Aorta (tissue), 5 donors: ENCODE data around the gene IGSF10. TPM values are rescaled to one million over a fixed set of nuclear protein-coding genes. Genes with fewer than 3 reads are reported as not detected.

Source experiments
- ATAC-seq: fragments of 200-7000 bp; cut with Tn5 transposase; one replicate; pipeline ENCODE4 v1.9.1; 2022; ENCODE audit warnings: moderate library complexity; ENCODE audit not compliant: low FRiP score
- DNase-seq, 2 donors: peaks; one replicate each; pipeline ENCODE4 v3.0.0-alpha.2; 2020
- H3K27ac ChIP-seq, 2 donors: one replicate each; pipeline ENCODE4 v1.5.1; 2013; ENCODE audit warnings: low read length in 2 of 2, mild to moderate bottlenecking in 2 of 2, moderate library complexity in 2 of 2, control low read depth in 1 of 2, inconsistent platforms in 1 of 2, low read depth in 1 of 2
- H3K27me3 ChIP-seq, 2 donors: one replicate each; pipeline ENCODE4 v1.6.1; 2013; ENCODE audit warnings: control low read depth in 1 of 2, low read length in 1 of 2, mild to moderate bottlenecking in 1 of 2, moderate library complexity in 1 of 2; ENCODE audit not compliant: insufficient read depth in 2 of 2, control insufficient read depth in 1 of 2
- H3K36me3 ChIP-seq, 2 donors: one replicate each; pipeline ENCODE4 v1.6.1; 2013; ENCODE audit warnings: control low read depth in 1 of 2, low read length in 1 of 2, mild to moderate bottlenecking in 1 of 2; ENCODE audit not compliant: insufficient read depth in 2 of 2, control insufficient read depth in 1 of 2
- H3K4me1 ChIP-seq, 2 donors: one replicate each; pipeline ENCODE4 v1.6.1; 2013; ENCODE audit warnings: low read length in 2 of 2, control low read depth in 1 of 2, mild to moderate bottlenecking in 1 of 2, moderate library complexity in 1 of 2; ENCODE audit not compliant: insufficient read depth in 2 of 2, control insufficient read depth in 1 of 2
- H3K4me3 ChIP-seq, 2 donors: one replicate each; pipeline ENCODE4 v1.5.1; 2013; ENCODE audit warnings: low read length in 2 of 2, control low read depth in 1 of 2, mild to moderate bottlenecking in 1 of 2
- H3K9me3 ChIP-seq: one replicate; pipeline ENCODE4 v1.6.1; 2013; ENCODE audit warnings: mild to moderate bottlenecking, low read length; ENCODE audit not compliant: control insufficient read depth
- WGBS, 2 donors: extraction: QIAGEN DNeasy Blood & Tissue Kit; methylation state at CpG; one replicate each; pipeline ENCODE4 v1.1.7; 2013; 5-methylcytosine and 5-hydroxymethylcytosine counted together
- intact Hi-C, 2 donors: fragments of 100-400 bp; cut with DNase I; formaldehyde crosslinking; loops; one replicate each; pipeline versions ENCODE4 v1.14.2 to v1.15.0; 2022
- polyA plus RNA-seq, 2 donors: library from polyadenylated mRNA; stranded (reverse); fragments of 200-250 nt; gene quantifications; one replicate each; pipeline ENCODE4 v1.2.3, GENCODE V29; 2013
- total RNA-seq, 2 donors: library from RNA; stranded (reverse); fragmentation: NEBNext Ultra II Directional; extraction: Animal tissue kit (Norgen Biotek cat#: 25700); gene quantifications; one replicate each; pipeline ENCODE4 v1.2.1, GENCODE V29; 2021
- donor health status: healthy with polysubstance abuse.
- donor health status: Bipolar disorder and iron deficiency.
- donor health status: DM: no; HTN: no; CAD: no.
- donor health status: DM: no; HTN: no; CAD: no.
- donor health status: DM: yes; HTN: yes; CAD: no.

Gene IGSF10
- total and polyA plus RNA-seq, 4 donors: 2.2 to 7.7 (median 2.6) TPM

GRCh38 chr3:151446002-151446340, 14.9 kb downstream of the IGSF10 start:
- Histone ChIP-seq H3K4me1 (no peaks in the 10 kb centered on the region), H3K9me3 (no peaks in the 10 kb centered on the region), H3K4me3 (no peak overlapping the region), H3K27me3 (no peaks in the 10 kb centered on the region), H3K27ac (no peak overlapping the region), H3K36me3 (no peaks in the 10 kb centered on the region)
- no peak for DNase-seq
- intact Hi-C loops: loop anchor here in 1 of 2 donors (10.0 kb wide), 1 partner anchor 219 kb away; no protein-coding TSS in a partner anchor
- 73 to 75% methylated on average over 3 of the region's 3 CpGs for WGBS, 2 donors
- no peak for ATAC-seq

- no peak overlapping the region for H3K4me3 ChIP-seq
- H3K27me3 ChIP-seq: no peaks in the 10 kb centered on the region
- H3K27ac ChIP-seq: no peak overlapping the region
- intact Hi-C loops: loop anchor here in 1 of 2 donors (10.0 kb wide), 1 partner anchor 219 kb away; no protein-coding TSS in a partner anchor
- no peaks in the 10 kb centered on the region for H3K9me3 ChIP-seq
- WGBS, 2 donors: 52 to 56% methylated on average over 5 of the region's 5 CpGs
- H3K4me1 ChIP-seq: no peaks in the 10 kb centered on the region
- DNase-seq: peak in 1 of 2 donors; percentile 66
- H3K36me3 ChIP-seq: no peaks in the 10 kb centered on the region
- ATAC-seq: peak; percentile 68
Measured at GRCh38 chr3:151445273-151446001, 15.4 kb downstream of the IGSF10 start.

GRCh38 chr3:151443583-151443982, 17.3 kb downstream of the IGSF10 start:
- 77 to 80% methylated on average over 7 of the region's 7 CpGs for WGBS, 2 donors
- Histone ChIP-seq H3K9me3 (no peaks in the 10 kb centered on the region), H3K27ac (no peak overlapping the region), H3K4me1 (no peaks in the 10 kb centered on the region), H3K36me3 (no peaks in the 10 kb centered on the region), H3K4me3 (no peak overlapping the region), H3K27me3 (no peaks in the 10 kb centered on the region)
- intact Hi-C loops: loop anchor here (5.0 to 10.0 kb wide), 2 partner anchors 219 to 221 kb away; no protein-coding TSS in a partner anchor
- ATAC-seq (no peak), DNase-seq (no peak)

GRCh38 chr3:151440940-151441339, 19.9 kb downstream of the IGSF10 start:
- Histone ChIP-seq H3K4me3 (no peak overlapping the region), H3K27ac (no peak overlapping the region), H3K9me3 (no peaks in the 10 kb centered on the region), H3K27me3 (no peaks in the 10 kb centered on the region), H3K36me3 (no peaks in the 10 kb centered on the region), H3K4me1 (no peaks in the 10 kb centered on the region)
- ATAC-seq (no peak), DNase-seq (no peak)
- 95 to 96% methylated on average over 1 of the region's 1 CpG for WGBS, 2 donors
- intact Hi-C loops: loop anchor here (5.0 to 10.0 kb wide), 2 partner anchors 221 to 224 kb away; no protein-coding TSS in a partner anchor

- WGBS, 2 donors: 17 to 18% methylated on average over 3 of the region's 3 CpGs
- Histone ChIP-seq H3K4me3 (no peak overlapping the region), H3K27me3 (no peaks in the 10 kb centered on the region), H3K9me3 (no peaks in the 10 kb centered on the region), H3K4me1 (no peaks in the 10 kb centered on the region), H3K27ac (no peak overlapping the region), H3K36me3 (no peaks in the 10 kb centered on the region)
- ATAC-seq (peak; percentile 82), DNase-seq (no peak)
- intact Hi-C loops: loop anchor here (2.0 to 10.0 kb wide), 4 partner anchors 223 to 478 kb away; no protein-coding TSS in a partner anchor
Measured at GRCh38 chr3:151439652-151440125, 21.2 kb downstream of the IGSF10 start.

- WGBS, 2 donors: 90 to 91% methylated on average over 6 of the region's 6 CpGs
- intact Hi-C loops: loop anchor here (2.0 to 5.0 kb wide), 2 partner anchors 401 to 479 kb away; no protein-coding TSS in a partner anchor
Measured at GRCh38 chr3:151437906-151438305, 23.0 kb downstream of the IGSF10 start.

GRCh38 chr3:151436675-151437446, 24.0 kb downstream of the IGSF10 start:
- intact Hi-C loops: loop anchor here (5.0 kb wide), 1 partner anchor 480 kb away; no protein-coding TSS in a partner anchor
- Histone ChIP-seq H3K36me3 (no peaks in the 10 kb centered on the region), H3K9me3 (no peaks in the 10 kb centered on the region), H3K27me3 (no peaks in the 10 kb centered on the region), H3K4me3 (no peak overlapping the region), H3K27ac (no peak overlapping the region), H3K4me1 (no peaks in the 10 kb centered on the region)
- 84 to 85% methylated on average over 8 of the region's 8 CpGs for WGBS, 2 donors
- no peak for DNase-seq
- ATAC-seq: no peak

More at GRCh38 chr3:151437906-151438305, 23.0 kb downstream of the IGSF10 start:
- DNase-seq: no peak
- Histone ChIP-seq H3K4me1 (no peaks in the 10 kb centered on the region), H3K36me3 (no peaks in the 10 kb centered on the region), H3K9me3 (no peaks in the 10 kb centered on the region), H3K27me3 (no peaks in the 10 kb centered on the region), H3K4me3 (no peak overlapping the region), H3K27ac (no peak overlapping the region)
- ATAC-seq: no peak

- ATAC-seq: no peak
- WGBS, 2 donors: 2 to 6% methylated on average over 1 of the region's 1 CpG
- no peaks in the 10 kb centered on the region for H3K4me1 ChIP-seq
Measured at GRCh38 chr3:151434151-151434890, 26.5 kb downstream of the IGSF10 start.

More at GRCh38 chr3:151434151-151434890, 26.5 kb downstream of the IGSF10 start:
- no peak overlapping the region for H3K4me3 ChIP-seq
- H3K27me3 ChIP-seq: no peaks in the 10 kb centered on the region
- intact Hi-C loops: no loop called here
- H3K27ac ChIP-seq: no peak overlapping the region
- no peaks in the 10 kb centered on the region for H3K9me3 ChIP-seq
- no peaks in the 10 kb centered on the region for H3K36me3 ChIP-seq
- DNase-seq: no peak
